Trophoblast cell (in vitro differentiated cells and primary cell): Measurements from ENCODE around the gene GPR31.
A peak's percentile ranks its signal among the peaks of the same experiment; 100 is the strongest.

Source experiments
- DNase-seq, 2 donors: peaks; one replicate each; pipeline ENCODE4 v3.0.0-alpha.2; 2016
- H2AFZ ChIP-seq: 2 replicates; pipeline ENCODE4 v1.6.1; 2013; ENCODE audit warnings: low read length, moderate library complexity, mild to moderate bottlenecking; ENCODE audit not compliant: insufficient read depth, poor library complexity
- H2AK5ac ChIP-seq: 2 replicates; pipeline ENCODE4 v1.6.1; 2013; ENCODE audit warnings: mild to moderate bottlenecking, low read length
- H2BK120ac ChIP-seq: 2 replicates; pipeline ENCODE4 v1.6.1; 2013; ENCODE audit warnings: low read length, mild to moderate bottlenecking, moderate library complexity; ENCODE audit not compliant: insufficient read depth, poor library complexity
- H2BK12ac ChIP-seq: 2 replicates; pipeline ENCODE4 v1.6.1; 2013; ENCODE audit warnings: mild to moderate bottlenecking, low read length, moderate library complexity
- H2BK5ac ChIP-seq: 2 replicates; pipeline ENCODE4 v1.6.1; 2013; ENCODE audit warnings: low read length, low read depth, moderate library complexity, mild to moderate bottlenecking; ENCODE audit not compliant: poor library complexity
- H3K14ac ChIP-seq: 2 replicates; pipeline ENCODE4 v1.6.1; 2013; ENCODE audit warnings: mild to moderate bottlenecking, low read length
- H3K18ac ChIP-seq: 2 replicates; pipeline ENCODE4 v1.6.1; 2013; ENCODE audit warnings: mild to moderate bottlenecking, low read length
- H3K23ac ChIP-seq: 2 replicates; pipeline ENCODE4 v1.6.1; 2013; ENCODE audit warnings: low read length
- H3K27ac ChIP-seq: 2 replicates; pipeline ENCODE4 v1.5.1; 2013; ENCODE audit warnings: low read depth, mild to moderate bottlenecking, inconsistent platforms, low read length, moderate library complexity
- H3K27me3 ChIP-seq: 2 replicates; pipeline ENCODE4 v1.6.1; 2013; ENCODE audit warnings: inconsistent platforms, mild to moderate bottlenecking, low read length, moderate library complexity; ENCODE audit not compliant: insufficient read depth
- H3K36me3 ChIP-seq, 2 experiments: 1 replicate in 1 of 2; 2 replicates in 1 of 2; pipeline ENCODE4 v1.6.1; 2013; ENCODE audit warnings: low read length in 2 of 2, mild to moderate bottlenecking in 2 of 2, moderate library complexity in 1 of 2; ENCODE audit not compliant: insufficient read depth in 2 of 2, control insufficient read depth in 1 of 2
- H3K4ac ChIP-seq: 2 replicates; pipeline ENCODE4 v1.6.1; 2013; ENCODE audit warnings: low read depth, mild to moderate bottlenecking, low read length, moderate library complexity
- H3K4me1 ChIP-seq, 2 experiments: 1 replicate in 1 of 2; 2 replicates in 1 of 2; pipeline ENCODE4 v1.6.1; 2013; ENCODE audit warnings: low read length in 2 of 2, mild to moderate bottlenecking in 2 of 2, moderate library complexity in 1 of 2; ENCODE audit not compliant: insufficient read depth in 2 of 2, control insufficient read depth in 1 of 2
- H3K4me2 ChIP-seq: 2 replicates; pipeline ENCODE4 v1.6.1; 2013; ENCODE audit warnings: inconsistent platforms, mild to moderate bottlenecking, low read length, moderate library complexity
- H3K4me3 ChIP-seq: 2 replicates; pipeline ENCODE4 v1.5.1; 2013; ENCODE audit warnings: mild to moderate bottlenecking, low read depth, low read length, inconsistent platforms
- H3K79me1 ChIP-seq: one replicate; pipeline ENCODE4 v1.6.1; 2013; ENCODE audit warnings: low read length
- H3K79me2 ChIP-seq: 2 replicates; pipeline ENCODE4 v1.6.1; 2013; ENCODE audit warnings: low read length, mild to moderate bottlenecking; ENCODE audit not compliant: control insufficient read depth, insufficient read depth, poor library complexity
- H3K9ac ChIP-seq: 2 replicates; pipeline ENCODE4 v1.6.1; 2013; ENCODE audit warnings: mild to moderate bottlenecking, low read length
- H3K9me3 ChIP-seq: 2 replicates; pipeline ENCODE4 v1.6.1; 2013; ENCODE audit warnings: low read depth, mild to moderate bottlenecking, control low read depth, inconsistent platforms, low read length; ENCODE audit not compliant: insufficient read depth
- H4K12ac ChIP-seq: 2 replicates; pipeline ENCODE4 v1.6.1; 2013; ENCODE audit warnings: low read depth, mild to moderate bottlenecking, low read length, moderate library complexity
- H4K8ac ChIP-seq: 2 replicates; pipeline ENCODE4 v1.6.1; 2013; ENCODE audit warnings: low read depth, mild to moderate bottlenecking, low read length, moderate library complexity
- H4K91ac ChIP-seq: one replicate; pipeline ENCODE4 v1.6.1; 2013; ENCODE audit warnings: low read depth, mild to moderate bottlenecking, low read length, moderate library complexity
- WGBS: extraction: QIAGEN DNeasy Blood & Tissue Kit; methylation state at CpG from one replicate; pipeline ENCODE4 v1.1.7; 2013; ENCODE audit warnings: missing lambda C conversion rate; ENCODE audit not compliant: insufficient read length, insufficient coverage; ENCODE audit errors: extremely low coverage; 5-methylcytosine and 5-hydroxymethylcytosine counted together

Gene GPR31

DNA sequence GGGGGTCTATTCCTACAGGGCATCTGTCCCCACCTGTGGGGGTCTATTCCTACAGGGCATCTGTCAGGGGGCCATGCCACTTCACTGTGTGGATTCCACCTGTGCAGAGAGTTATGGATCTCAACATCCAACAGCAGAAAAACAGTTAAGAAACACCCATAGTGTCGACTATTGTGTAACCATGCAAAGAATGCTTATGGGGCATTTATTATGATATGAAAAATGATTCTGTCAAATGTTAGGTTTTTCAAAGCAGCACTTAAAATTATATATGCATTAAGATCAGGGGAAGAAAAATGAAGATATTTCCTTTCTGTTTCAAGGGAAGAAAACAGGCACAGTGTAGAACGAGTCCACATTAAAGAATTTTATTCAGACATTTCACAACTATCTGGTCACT, 2.9 kb downstream of the GPR31 start:
- no CpG with 5 or more reads among the region's 2 CpGs for WGBS
- no peak overlapping the region for H2BK120ac ChIP-seq
- H3K4me2 ChIP-seq = no peak overlapping the region
- no peak overlapping the region for H3K9ac ChIP-seq
- H2BK12ac ChIP-seq = no peak overlapping the region
- H3K4me1 ChIP-seq = no peaks in the 10 kb centered on the region
- no peak overlapping the region for H3K14ac ChIP-seq
- no peak overlapping the region for H3K27ac ChIP-seq
- no peak overlapping the region for H3K18ac ChIP-seq
- no peaks in the 10 kb centered on the region for H3K79me1 ChIP-seq
- H3K23ac ChIP-seq = no peak overlapping the region
- no peak overlapping the region for H2BK5ac ChIP-seq
- H3K27me3 ChIP-seq = no peaks in the 10 kb centered on the region
- no peak overlapping the region for H4K91ac ChIP-seq
- no peaks in the 10 kb centered on the region for H3K79me2 ChIP-seq
- peaks cover 4% of the 10 kb centered on the region for H3K9me3 ChIP-seq
- no peak overlapping the region for H2AK5ac ChIP-seq
- H4K12ac ChIP-seq = no peak overlapping the region
- H2AFZ ChIP-seq = no peak overlapping the region
- DNase-seq = no peak
- H3K36me3 ChIP-seq = no peaks in the 10 kb centered on the region
- H3K4me3 ChIP-seq = no peak overlapping the region
- H4K8ac ChIP-seq = no peak overlapping the region
- H3K4ac ChIP-seq = no peak overlapping the region

DNA sequence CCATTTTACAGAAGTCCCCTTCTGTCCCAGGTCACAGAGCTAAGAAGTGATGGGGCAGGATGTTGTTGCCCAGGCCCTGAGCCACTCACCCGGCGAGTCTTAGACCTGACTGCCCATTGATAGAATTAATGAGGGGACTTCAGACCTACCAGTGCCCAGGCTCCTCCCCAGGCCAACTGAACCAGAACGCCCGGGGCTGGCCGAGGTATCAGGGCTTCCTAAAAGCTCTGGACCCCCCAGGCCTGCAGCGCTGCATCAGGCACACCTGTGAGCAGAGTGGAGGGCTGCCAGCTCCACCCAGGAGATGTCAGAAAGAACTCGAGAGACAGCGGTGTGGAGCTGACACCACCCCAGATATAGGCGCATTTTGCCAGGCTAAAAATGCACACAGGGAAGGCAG, 3.5 kb downstream of the GPR31 start:
- no CpG with 5 or more reads among the region's 9 CpGs for WGBS

DNA sequence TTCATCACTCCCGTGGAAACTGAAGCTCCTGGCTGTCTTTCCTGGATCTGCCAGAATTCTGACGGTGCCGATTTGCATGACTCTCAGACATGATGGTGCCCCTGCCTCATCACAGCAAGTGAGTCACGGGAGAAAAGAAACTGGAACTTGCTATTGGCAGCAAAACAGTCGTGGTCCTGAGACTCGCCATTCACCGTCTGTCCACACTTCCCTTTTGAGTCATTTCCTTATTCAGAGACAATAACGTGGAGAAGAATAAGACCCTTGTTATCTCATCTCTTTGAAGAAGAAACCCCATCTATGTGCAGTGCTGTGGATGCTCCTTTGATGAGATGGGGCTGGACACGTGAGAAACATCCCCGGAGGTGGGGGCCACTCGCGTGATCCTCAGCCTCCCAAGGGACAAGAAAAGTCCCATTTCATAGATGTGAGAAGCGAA, 4.2 kb downstream of the GPR31 start:
- H3K27ac ChIP-seq = no peak overlapping the region
- peak; percentile 38 to 46 for DNase-seq
- no peak overlapping the region for H3K9ac ChIP-seq
- H2AFZ ChIP-seq = no peak overlapping the region
- H2AK5ac ChIP-seq = no peak overlapping the region
- no peaks in the 10 kb centered on the region for H3K79me2 ChIP-seq
- H3K27me3 ChIP-seq = no peaks in the 10 kb centered on the region
- no peak overlapping the region for H4K12ac ChIP-seq
- WGBS = no CpG with 5 or more reads among the region's 13 CpGs
- no peak overlapping the region for H2BK5ac ChIP-seq
- no peak overlapping the region for H2BK12ac ChIP-seq
- H3K18ac ChIP-seq = no peak overlapping the region
- no peak overlapping the region for H4K91ac ChIP-seq
- no peaks in the 10 kb centered on the region for H3K4me1 ChIP-seq
- H3K4ac ChIP-seq = no peak overlapping the region
- H3K36me3 ChIP-seq = no peaks in the 10 kb centered on the region
- no peak overlapping the region for H3K14ac ChIP-seq
- H3K23ac ChIP-seq = no peak overlapping the region
- H3K9me3 ChIP-seq = peaks cover 4% of the 10 kb centered on the region
- H3K79me1 ChIP-seq = no peaks in the 10 kb centered on the region
- no peak overlapping the region for H3K4me3 ChIP-seq
- no peak overlapping the region for H3K4me2 ChIP-seq
- no peak overlapping the region for H2BK120ac ChIP-seq
- H4K8ac ChIP-seq = no peak overlapping the region

More for the DNA sequence above, 3.5 kb downstream of the GPR31 start:
- Histone ChIP-seq H3K4ac (no peak overlapping the region), H3K4me2 (no peak overlapping the region), H4K12ac (no peak overlapping the region), H3K23ac (no peak overlapping the region), H3K9ac (no peak overlapping the region), H2BK120ac (no peak overlapping the region), H4K8ac (no peak overlapping the region), H3K14ac (no peak overlapping the region), H3K27ac (no peak overlapping the region), H2BK5ac (no peak overlapping the region), H3K4me3 (no peak overlapping the region), H3K36me3 (no peaks in the 10 kb centered on the region), H3K9me3 (peaks cover 4% of the 10 kb centered on the region), H3K79me1 (no peaks in the 10 kb centered on the region), H4K91ac (no peak overlapping the region), H2BK12ac (no peak overlapping the region), H3K79me2 (no peaks in the 10 kb centered on the region), H2AFZ (no peak overlapping the region), H2AK5ac (no peak overlapping the region), H3K27me3 (no peaks in the 10 kb centered on the region), H3K18ac (no peak overlapping the region), H3K4me1 (no peaks in the 10 kb centered on the region)
- DNase-seq = no peak

DNA sequence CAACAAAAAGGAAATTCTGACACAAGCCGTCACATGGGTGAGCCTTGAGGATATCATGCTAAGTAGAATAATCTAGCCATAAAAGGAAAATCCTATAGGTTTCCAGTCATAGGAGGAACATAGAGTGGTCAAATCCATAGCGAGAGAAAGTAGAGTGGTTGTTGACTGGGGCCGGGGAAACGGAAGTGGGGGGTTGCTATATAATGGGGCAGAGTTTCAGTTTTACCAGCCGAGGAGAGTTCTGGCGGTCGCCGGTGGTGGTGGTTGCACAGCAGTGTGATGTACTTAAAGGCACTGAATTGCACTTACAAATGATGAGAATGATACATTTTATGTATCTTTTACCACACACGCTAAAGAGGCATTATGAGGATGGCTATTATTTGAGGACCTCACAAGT, 4.9 kb downstream of the GPR31 start:
- H3K23ac ChIP-seq = no peak overlapping the region
- H2AK5ac ChIP-seq = no peak overlapping the region
- H3K4me2 ChIP-seq = no peak overlapping the region
- H3K4me1 ChIP-seq = no peaks in the 10 kb centered on the region
- H3K4ac ChIP-seq = no peak overlapping the region
- H3K27ac ChIP-seq = no peak overlapping the region
- DNase-seq = no peak
- H3K36me3 ChIP-seq = no peaks in the 10 kb centered on the region
- H4K8ac ChIP-seq = no peak overlapping the region
- H3K27me3 ChIP-seq = no peaks in the 10 kb centered on the region
- no peak overlapping the region for H3K4me3 ChIP-seq
- H2BK120ac ChIP-seq = no peak overlapping the region
- no peaks in the 10 kb centered on the region for H3K79me2 ChIP-seq
- H3K18ac ChIP-seq = no peak overlapping the region
- no peak overlapping the region for H2BK5ac ChIP-seq
- WGBS = no CpG with 5 or more reads among the region's 9 CpGs
- H2AFZ ChIP-seq = no peak overlapping the region
- H3K9me3 ChIP-seq = peaks cover 4% of the 10 kb centered on the region
- no peak overlapping the region for H3K14ac ChIP-seq
- H3K9ac ChIP-seq = no peak overlapping the region
- H4K91ac ChIP-seq = no peak overlapping the region
- H4K12ac ChIP-seq = no peak overlapping the region
- H2BK12ac ChIP-seq = no peak overlapping the region
- H3K79me1 ChIP-seq = no peaks in the 10 kb centered on the region
